ENCODE data around the gene PLK5. TPM values are rescaled to one million over a fixed set of nuclear protein-coding genes. Genes with fewer than 3 reads are reported as not detected.
"Not testable (repeated sequence)": the region's sequence is repeated elsewhere in the genome, so short reads cannot be mapped to it uniquely, and the experiment has no call there.

PLK5 gene
- not detected for total RNA-seq (ENCODE audit: insufficient read depth, low replicate concordance)

DNA sequence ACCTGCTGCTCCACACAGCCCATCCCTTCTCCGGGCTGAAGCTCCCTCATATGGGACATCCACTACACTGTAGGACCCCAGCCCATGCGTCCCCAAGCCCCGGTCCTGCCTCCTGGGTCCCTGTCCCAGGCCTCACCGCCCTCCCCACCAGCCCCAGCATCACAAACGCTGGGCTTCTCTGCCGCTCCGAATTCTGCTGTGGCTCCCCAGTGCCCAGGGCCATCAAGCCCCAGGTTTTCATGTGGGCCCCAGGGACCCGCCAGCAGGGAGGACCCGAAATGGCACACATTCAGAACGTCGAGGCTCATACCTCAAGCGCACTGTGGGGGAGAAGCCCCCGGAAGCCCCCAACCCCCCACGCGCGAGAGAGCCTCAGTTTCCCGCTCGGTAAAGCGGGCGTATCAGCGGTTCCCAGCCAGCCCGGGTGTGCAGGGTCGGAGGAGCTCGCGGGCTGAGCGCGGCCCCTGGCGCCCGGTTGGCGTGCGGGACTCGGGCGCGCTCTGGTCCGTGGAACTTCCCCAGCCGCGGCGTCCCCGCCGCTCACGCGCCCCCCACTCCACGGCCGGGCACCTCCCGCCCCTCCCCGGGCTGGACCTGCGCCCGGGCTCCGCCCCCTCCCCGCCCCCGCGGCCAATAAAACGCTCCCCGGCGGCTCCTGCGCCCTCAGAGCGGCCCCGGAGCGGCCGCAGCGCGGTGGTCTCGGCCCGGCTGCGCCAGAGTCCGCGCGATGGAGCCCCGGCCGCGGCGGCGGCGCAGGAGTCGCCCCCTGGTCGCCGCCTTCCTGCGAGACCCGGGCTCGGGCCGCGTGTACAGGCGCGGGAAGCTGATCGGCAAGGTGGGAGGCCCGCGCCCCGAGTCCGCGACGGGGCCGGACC lies at the start of gene PLK5:
Gene PLK5, plus strand, starts transcription at position 666 of the 875 bp plus-strand sequence. CDS start 2,920 bp downstream, outside the sequence.
- DNase-seq (ENCODE audit: low spot score) = no peak

DNA sequence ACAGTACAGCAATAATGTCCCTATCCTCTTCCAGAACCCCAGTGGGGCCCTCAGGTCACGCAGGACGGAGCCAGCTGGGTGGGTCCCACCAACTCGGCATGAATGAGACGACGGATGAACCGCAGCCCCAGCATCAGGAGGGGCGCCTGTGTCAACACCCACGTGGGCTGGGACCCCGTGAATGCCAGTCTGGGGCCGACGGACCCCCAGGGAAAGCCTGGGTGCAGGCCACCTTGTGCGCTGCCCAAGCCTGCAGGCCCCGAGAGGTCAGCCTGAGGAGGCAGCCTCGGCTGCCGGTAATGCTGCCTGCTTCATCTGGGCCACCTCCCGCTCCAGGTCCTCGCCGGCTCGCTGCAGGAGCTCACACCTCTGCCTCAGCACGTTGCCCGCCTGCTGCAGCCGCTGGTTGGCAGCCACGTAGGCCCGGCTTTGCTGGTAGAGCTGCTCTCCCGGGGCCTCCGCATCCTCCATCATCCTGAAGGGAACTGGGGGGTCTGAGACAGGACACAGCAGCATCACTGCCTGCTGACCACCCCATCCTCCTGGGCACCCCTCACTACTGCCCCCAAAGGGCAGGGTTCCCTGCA lies 49.0 kb upstream of the PLK5 start:
- no peak for DNase-seq (ENCODE audit: low spot score)

- DNase-seq (ENCODE audit: low spot score) = no peak
These were observed 48.0 kb upstream of the PLK5 start for GRCh38 chr19:1475751-1476437.

DNA sequence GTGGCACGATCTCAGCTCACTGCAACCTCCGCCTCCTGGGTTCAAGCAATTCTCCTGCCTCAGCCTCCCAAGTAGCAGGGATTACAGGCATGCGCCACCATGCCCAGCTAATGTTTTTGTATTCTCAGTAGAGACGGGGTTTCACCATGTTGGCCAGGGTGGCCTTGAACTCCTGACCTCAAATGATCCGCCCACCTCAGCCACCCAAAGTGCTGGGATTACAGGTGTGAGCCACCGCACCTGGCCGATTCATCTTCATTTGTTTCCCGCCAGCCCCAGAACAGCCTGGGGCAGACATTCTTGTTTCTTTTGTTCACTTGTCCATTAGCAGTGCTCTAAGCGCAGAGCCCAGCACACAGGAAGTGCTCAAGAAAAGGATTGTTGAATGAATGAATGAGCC lies 46.8 kb upstream of the PLK5 start:
- DNase-seq (ENCODE audit: low spot score) = not testable (repeated sequence)

DNA sequence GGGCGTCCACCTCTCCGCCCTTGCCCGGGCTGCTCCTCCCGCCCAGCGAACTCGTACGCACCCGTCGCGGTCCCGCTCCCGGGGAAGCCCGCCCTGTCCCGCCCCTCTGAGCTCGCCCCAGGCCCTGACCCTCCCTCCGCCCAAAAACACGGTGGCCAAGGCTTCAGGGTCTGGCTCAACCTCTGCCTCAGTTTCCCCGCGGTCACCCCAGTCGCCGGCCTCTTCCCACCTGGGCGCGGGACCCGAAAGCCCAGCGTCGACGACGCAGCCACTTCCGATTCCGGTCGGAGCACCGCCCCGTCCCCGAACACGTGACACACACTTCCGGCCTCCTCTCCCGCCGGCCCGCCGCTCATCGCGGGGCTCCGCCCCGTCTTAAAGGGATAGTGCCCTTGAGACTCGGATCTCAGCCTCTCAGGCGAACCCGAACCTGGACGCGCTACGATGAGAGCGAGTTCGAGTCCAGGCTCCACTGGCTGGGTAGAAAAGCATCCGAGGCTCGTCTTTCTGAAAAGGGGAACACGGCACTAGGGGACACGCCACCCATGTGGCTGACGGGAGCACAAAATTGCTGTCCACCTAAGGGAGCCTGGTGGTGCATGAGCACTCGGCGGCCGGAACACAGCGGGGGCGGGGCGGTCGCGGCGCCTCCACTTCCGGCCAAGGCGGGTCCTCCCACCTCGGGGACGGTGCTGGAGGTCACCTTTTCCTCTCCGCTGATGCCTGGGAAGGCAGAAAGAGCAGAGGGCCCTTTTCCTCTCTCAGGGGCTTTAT lies 44.8 kb upstream of the PLK5 start, which contains the start of gene C19orf25:
Gene C19orf25, minus strand, starts transcription at position 282 of the 774 bp plus-strand sequence. CDS start 312 bp downstream, outside the sequence.
- peak; percentile 95 for DNase-seq (ENCODE audit: low spot score)

DNA sequence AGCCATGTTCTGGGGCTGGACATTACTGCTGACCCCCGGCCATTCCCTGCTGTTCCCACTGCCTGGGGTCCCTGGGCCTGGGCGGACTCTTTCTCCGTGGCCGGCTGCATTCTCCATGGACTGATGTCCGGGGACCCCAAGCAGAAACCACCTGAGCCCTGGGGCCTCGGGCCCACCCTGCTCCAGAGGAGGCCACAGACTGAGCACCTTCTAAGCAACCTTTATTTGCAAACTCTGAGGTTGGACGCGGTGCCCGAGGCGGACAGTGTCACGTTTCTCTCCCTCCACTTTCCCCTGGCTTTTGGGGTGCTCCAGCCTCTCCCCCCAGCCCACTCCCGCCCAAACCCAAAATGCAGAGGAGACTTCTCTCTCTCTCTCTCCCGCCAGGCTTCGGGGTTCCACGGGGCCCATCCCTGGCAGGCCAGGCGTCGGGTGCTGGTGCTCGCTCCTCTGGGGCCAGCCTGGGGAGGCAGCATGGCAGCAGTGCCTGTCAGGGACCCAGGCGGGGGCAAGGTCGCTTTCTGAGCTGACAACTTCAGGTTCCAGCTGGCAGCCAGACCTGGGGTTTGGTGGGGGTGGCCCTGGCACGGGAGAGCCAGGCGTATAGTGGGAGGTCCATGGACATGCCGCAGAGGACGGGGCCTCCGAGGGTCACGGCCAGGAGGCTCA lies 42.5 kb upstream of the PLK5 start:
- DNase-seq (ENCODE audit: low spot score) = no peak

DNA sequence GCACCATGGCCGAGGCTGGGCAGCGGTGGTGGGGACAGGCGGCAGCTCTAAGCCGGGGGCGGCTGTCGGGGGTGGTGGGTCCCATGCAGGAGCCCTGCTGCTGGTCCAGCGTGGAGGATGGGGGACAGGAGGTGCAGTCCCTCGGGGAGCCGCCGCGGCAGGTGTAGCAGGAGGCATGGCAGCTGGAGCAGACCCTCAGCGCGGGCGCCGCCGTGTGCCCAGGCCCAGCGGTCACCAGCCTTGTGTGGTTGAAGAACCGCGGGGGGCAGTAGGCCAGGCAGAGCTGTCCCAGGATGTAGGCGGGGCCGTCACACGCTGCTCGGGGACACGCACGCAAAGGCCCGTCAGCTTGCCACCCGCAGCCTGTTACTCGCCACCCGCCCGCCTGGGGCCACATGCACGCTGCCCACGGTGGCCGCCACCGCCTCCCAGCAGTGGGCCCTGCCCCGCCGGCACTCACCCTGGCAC lies 42.0 kb upstream of the PLK5 start:
- DNase-seq (ENCODE audit: low spot score) = no peak

- no peak for DNase-seq (ENCODE audit: low spot score)
These were observed 41.3 kb upstream of the PLK5 start for GRCh38 chr19:1482361-1483130.

- no peak for DNase-seq (ENCODE audit: low spot score)
These were observed 40.5 kb upstream of the PLK5 start for GRCh38 chr19:1483131-1483978.

- no peak for DNase-seq (ENCODE audit: low spot score)
These were observed 39.9 kb upstream of the PLK5 start for GRCh38 chr19:1483979-1484428.

DNA sequence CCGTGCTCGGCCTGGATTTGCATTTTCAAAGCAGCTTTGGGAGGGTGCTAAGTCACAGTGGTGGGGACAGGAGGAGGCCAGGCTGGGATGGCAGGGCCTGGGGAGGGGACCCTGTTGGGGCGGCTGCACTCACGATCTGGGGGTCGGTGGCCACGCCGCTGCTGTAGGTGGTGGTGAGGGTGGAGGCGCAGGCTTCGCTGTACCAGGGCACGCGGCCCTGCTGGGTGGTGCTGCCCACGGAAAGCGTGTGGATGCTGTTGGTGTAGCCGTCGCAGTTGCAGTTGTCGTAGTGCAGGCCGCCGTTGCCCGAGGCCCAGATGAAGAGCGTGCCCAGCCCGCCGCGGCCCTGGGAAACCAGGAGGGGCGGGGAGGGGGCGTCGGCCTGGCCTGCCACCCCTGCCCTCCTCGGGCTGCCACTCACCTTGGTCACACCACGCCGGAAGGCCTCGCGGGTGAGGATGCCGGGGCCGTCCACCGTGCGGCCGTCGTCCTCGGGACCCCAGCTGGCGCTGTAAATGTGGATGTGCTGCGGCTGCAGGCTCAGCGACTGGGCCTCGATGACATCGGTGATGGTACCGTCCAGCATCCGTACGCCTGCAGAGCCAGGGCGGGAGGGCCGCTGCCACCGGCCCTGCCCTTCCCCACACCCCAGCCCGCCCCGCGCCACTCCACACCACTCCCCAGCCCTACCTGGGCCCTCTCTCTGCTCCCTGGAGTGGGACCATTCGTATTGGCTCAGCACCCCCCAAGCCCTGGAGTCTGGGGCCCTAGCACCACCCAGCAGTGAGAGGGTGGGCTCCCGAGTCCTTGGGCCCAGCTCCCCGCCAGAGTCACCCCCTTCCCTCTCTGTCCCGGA lies 36.9 kb upstream of the PLK5 start:
- no peak for DNase-seq (ENCODE audit: low spot score)

DNA sequence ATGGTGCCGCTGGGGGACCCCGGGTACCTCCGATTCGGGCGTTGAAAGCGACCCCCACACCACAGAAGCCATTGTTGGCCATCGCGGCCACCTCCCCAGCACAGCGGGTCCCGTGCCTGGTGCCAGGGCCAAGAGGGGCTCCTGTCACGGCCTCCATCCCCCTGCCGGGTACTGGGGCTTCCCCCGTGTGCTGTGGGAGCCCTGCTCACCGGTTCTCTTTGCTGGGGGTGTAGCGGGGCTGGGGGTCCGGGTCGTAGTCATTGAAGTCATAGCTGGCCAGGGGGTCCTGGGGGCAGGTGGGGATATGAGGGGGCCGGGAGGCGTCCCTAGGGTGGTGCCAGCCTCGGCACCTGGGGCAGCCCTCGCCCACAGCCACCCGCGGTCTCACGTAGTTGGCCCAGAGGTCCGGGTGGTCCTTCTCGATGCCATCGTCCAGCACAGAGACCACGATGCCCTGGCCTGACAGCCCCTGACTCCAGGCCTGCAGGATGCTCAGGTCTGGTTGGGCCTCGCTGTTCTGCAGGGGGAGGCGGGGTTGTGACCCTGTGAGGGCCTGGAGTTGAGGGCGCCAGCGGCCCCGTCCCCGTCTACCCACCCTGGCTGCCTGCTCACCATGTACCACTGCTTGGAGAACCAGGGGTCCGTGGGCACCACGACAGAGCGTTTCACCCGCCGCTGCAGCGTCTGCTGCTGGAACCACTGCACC lies 36.1 kb upstream of the PLK5 start:
- DNase-seq (ENCODE audit: low spot score) = no peak

DNA sequence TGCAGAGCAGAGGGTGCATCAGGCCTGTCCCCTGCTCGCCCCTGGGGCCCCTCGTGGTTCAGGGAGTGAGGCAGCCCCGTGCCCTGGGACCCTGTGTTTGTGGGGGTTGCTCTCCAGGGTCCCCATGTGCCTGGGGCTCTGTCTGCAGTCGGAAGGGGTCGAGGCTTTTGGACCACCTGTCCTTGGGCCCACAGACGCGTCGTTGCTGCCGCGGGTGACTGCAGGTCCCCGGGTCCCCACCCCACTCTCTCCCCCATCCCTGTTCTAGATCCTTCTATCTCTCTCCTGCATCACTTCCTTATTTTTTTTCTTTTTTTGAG lies 35.6 kb upstream of the PLK5 start:
- DNase-seq (ENCODE audit: low spot score) = no peak

- no peak for DNase-seq (ENCODE audit: low spot score)
These were observed 34.2 kb upstream of the PLK5 start for GRCh38 chr19:1489463-1490310.

GRCh38 chr19:1490311-1491113 lies 33.4 kb upstream of the PLK5 start, which contains the start of gene PCSK4:
PCSK4 (minus strand) TSS chr19:1490350; CDS start chr19:1490346, 4 bp downstream.
- DNase-seq (ENCODE audit: low spot score) = peak; percentile 99
